Left ventricle myocardium inferior (tissue), 1 donor: ENCODE data around the gene PDE6C. TPM values are rescaled to one million over a fixed set of nuclear protein-coding genes. Genes with fewer than 3 reads are reported as not detected.

Source experiments
- DNase-seq: peaks from one replicate; pipeline ENCODE4 v3.0.0-alpha.2; 2020
- H3K27ac ChIP-seq: fragments of 200-600 bp; replicated peaks from 2 replicates; pipeline ENCODE4 v1.8.0; 2021
- H3K27me3 ChIP-seq: fragments of 200-600 bp; 2 replicates; pipeline ENCODE4 v1.8.0; 2021; ENCODE audit warnings: low read depth
- H3K36me3 ChIP-seq: fragments of 200-600 bp; 2 replicates; pipeline ENCODE4 v1.8.0; 2021
- H3K4me1 ChIP-seq: fragments of 200-600 bp; 2 replicates; pipeline ENCODE4 v1.8.0; 2021
- H3K4me3 ChIP-seq: fragments of 200-600 bp; 2 replicates; pipeline ENCODE4 v1.8.0; 2021; ENCODE audit warnings: mild to moderate bottlenecking, moderate library complexity
- H3K9me3 ChIP-seq: fragments of 200-600 bp; replicated peaks from 2 replicates; pipeline ENCODE4 v1.8.0; 2021
- intact Hi-C: fragments of 100-400 bp; cut with micrococcal nuclease; formaldehyde crosslinking; loops from one replicate; pipeline ENCODE4 v1.11.0; 2022
- long read RNA-seq: library from polyadenylated mRNA; unstranded; transcript quantifications from one replicate; pipeline ENCODE4 v2.0.0, GENCODE V29; 2021
- total RNA-seq: library from RNA; stranded (reverse); fragmentation: NEBNext Ultra II Directional; extraction: Animal tissue kit (Norgen Biotek cat#: 25700); gene quantifications from one replicate; pipeline ENCODE4 v1.2.1, GENCODE V29; 2021
- TF ChIP-seq, protein P1 (sequence below): fragments of 200-600 bp; IDR thresholded peaks from 2 replicates; pipeline ENCODE4 v1.8.0; 2021; ENCODE audit warnings: antibody characterized with exemption, mild to moderate bottlenecking, borderline replicate concordance
- donor health status: DM: no; HTN: yes; CAD: no; lungs with severe emphysema.

Gene PDE6C
- not detected for total RNA-seq
- long read RNA-seq = 0 reads

DNA sequence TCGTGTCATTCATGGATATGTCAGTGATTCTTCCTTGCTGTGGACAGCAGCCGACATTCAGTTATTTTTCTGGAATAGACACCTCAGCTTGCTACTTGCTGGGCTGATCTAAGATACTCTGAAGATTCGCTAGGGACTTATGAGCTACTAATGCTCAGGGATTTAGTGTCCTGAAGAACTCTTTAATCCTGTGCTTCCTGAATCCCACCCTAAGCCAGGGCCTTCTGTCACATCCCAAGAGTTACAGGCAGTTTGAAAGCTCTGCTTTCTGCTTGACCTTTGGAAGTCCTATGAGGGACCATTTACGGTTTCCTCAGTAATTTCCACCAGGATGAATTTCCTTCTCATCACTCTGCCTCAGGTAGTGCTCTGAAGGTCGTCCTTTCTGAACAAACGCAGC is at the start of gene PDE6C:
TSS of gene PDE6C (plus strand) at position 227 of the 400 bp plus-strand sequence. CDS start 189 bp downstream, outside the sequence.
- peaks cover 6% of the 10 kb centered on the region for H3K9me3 ChIP-seq
- TF ChIP-seq, protein P1, sequence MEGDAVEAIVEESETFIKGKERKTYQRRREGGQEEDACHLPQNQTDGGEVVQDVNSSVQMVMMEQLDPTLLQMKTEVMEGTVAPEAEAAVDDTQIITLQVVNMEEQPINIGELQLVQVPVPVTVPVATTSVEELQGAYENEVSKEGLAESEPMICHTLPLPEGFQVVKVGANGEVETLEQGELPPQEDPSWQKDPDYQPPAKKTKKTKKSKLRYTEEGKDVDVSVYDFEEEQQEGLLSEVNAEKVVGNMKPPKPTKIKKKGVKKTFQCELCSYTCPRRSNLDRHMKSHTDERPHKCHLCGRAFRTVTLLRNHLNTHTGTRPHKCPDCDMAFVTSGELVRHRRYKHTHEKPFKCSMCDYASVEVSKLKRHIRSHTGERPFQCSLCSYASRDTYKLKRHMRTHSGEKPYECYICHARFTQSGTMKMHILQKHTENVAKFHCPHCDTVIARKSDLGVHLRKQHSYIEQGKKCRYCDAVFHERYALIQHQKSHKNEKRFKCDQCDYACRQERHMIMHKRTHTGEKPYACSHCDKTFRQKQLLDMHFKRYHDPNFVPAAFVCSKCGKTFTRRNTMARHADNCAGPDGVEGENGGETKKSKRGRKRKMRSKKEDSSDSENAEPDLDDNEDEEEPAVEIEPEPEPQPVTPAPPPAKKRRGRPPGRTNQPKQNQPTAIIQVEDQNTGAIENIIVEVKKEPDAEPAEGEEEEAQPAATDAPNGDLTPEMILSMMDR = no peak
- no peak within 1 kb of the TSS for H3K27ac ChIP-seq
- H3K4me3 ChIP-seq = no peak within 1 kb of the TSS
- no peak for DNase-seq
- peaks cover 29% of the 10 kb centered on the region for H3K27me3 ChIP-seq
- no peaks in the 10 kb centered on the region for H3K36me3 ChIP-seq
- intact Hi-C loops = no loop called here
- H3K4me1 ChIP-seq = no peaks in the 10 kb centered on the region

DNA sequence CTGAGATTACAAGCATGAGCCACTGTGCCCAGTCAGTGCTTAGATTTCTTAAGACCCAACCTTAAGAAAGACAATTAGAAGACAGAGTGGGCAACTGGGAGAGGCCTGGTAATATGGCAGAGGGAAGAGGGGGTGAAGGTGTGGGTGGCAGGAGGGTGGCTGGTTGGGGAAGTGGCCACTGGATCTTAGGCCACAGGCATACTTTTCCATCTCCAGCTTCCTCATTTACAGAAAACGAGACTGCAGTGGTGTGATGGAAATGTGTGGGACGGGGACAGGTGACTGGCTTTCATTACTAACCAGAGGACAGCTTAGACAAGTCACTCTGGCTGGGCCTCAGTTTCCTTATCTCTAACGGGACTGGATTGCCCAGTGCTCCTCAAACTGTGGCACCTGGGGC is 46.9 kb upstream of the PDE6C start:
- intact Hi-C loops = no loop called here
- TF ChIP-seq, protein P1 = no peak
- Histone ChIP-seq H3K4me3 (no peak overlapping the region), H3K27me3 (peaks cover 88% of the 10 kb centered on the region), H3K9me3 (no peaks in the 10 kb centered on the region), H3K36me3 (no peaks in the 10 kb centered on the region), H3K27ac (no peak overlapping the region), H3K4me1 (peaks cover 16% of the 10 kb centered on the region)
- no peak for DNase-seq

DNA sequence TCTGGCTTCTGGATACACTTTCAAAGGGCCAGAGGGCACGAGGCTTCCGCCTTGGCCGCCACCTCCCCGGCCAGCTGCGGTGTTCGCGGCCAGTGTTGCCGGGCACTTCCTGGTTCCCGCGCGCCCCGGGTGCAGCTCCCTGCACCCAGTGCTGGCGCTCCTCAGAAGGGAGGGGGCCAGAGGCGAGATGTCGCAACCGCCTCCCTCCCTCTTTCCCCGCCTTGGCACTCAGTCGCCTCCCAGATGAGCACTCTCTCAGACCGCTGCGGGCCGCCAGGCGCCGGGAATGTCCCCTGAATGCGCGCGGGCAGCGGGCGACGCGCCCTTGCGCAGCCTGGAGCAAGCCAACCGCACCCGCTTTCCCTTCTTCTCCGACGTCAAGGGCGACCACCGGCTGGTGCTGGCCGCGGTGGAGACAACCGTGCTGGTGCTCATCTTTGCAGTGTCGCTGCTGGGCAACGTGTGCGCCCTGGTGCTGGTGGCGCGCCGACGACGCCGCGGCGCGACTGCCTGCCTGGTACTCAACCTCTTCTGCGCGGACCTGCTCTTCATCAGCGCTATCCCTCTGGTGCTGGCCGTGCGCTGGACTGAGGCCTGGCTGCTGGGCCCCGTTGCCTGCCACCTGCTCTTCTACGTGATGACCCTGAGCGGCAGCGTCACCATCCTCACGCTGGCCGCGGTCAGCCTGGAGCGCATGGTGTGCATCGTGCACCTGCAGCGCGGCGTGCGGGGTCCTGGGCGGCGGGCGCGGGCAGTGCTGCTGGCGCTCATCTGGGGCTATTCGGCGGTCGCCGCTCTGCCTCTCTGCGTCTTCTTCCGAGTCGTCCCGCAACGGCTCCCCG is 45.7 kb upstream of the PDE6C start, which contains the start of gene FFAR4:
TSS of gene FFAR4 (plus strand) at position 231 of the 842 bp plus-strand sequence. CDS start at position 287, 56 bp downstream.
- Histone ChIP-seq H3K36me3 (no peaks in the 10 kb centered on the region), H3K4me1 (peaks cover 16% of the 10 kb centered on the region), H3K4me3 (peak within 1 kb of the TSS; percentile 51), H3K27ac (no peak within 1 kb of the TSS), H3K9me3 (no peaks in the 10 kb centered on the region), H3K27me3 (peaks cover 89% of the 10 kb centered on the region)
- TF ChIP-seq, protein P1 = no peak
- intact Hi-C loops = no loop called here
- DNase-seq = peak; percentile 45

DNA sequence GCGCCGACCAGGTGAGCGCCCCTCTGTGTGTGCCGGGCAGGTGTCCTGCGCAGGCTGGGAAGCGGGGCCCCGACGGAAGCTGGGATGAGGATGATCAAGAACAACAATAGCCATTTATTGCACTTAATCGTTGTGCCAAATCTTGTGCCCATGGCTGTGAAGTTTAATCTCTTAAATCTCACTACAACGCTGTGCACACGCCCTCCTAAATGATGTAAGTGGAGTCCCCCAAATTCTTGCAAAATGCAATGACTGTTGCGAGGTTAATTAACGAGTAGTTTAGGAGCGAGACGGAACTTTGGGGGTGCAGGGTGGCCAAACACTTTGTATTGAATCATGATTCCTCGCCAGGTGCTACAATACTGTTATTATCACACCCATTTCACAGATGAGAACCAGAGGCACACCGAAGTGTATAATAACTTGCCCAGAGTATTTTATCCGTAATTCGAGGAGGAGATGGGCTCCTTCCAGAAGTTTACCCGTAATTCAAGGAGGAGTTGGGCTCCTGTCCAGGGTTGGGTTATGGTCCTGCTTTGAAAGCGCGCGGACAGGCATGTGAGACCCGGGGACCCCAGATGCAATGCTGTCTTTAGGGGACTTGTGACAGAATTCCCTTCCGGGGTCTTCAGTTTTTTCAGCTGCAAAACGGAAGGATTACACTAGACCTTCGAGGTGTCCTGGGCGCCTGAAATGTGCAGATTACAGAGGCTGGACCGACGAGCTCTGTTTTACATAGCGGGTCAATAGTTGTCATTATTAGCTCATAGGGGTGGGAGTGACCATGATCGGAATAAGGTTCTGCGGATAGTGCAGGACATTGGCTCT is 44.8 kb upstream of the PDE6C start:
- Histone ChIP-seq H3K27me3 (peaks cover 90% of the 10 kb centered on the region), H3K9me3 (no peaks in the 10 kb centered on the region), H3K36me3 (no peaks in the 10 kb centered on the region), H3K4me3 (peak overlapping the region; percentile 51), H3K27ac (no peak overlapping the region), H3K4me1 (peaks cover 16% of the 10 kb centered on the region)
- no peak for DNase-seq
- TF ChIP-seq, protein P1 = no peak
- intact Hi-C loops = no loop called here

DNA sequence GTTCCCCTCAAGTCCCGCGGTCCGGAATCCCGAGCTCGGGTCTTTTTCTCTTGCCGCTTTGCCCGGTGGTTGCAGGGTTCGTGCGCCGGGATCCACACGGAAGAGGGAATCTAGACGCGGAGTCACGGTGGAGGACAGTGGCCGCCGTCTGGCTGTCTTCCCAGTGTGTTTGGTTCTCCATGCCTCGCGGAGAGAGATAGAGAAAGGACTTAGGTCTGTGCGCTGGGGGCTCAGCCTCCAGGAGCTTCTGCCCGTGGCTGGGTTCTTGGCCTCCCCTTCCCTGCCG is 44.3 kb upstream of the PDE6C start:
- TF ChIP-seq, protein P1 = no peak
- intact Hi-C loops = no loop called here
- Histone ChIP-seq H3K4me3 (peak overlapping the region; percentile 51), H3K4me1 (peaks cover 16% of the 10 kb centered on the region), H3K27me3 (peaks cover 88% of the 10 kb centered on the region), H3K9me3 (no peaks in the 10 kb centered on the region), H3K36me3 (no peaks in the 10 kb centered on the region), H3K27ac (no peak overlapping the region)
- DNase-seq = peak; percentile 22
